PC-3 (cell line): ENCODE measurements around the gene TEPSIN.

Experiments used
- CTCF ChIP-seq: fragments of 300-600 bp; sonication (generic); conservative IDR thresholded peaks from 2 replicates; pipeline ENCODE4 v1.5.1; 2017; ENCODE audit warnings: antibody characterized with exemption, low read depth, mild to moderate bottlenecking, low read length
- EZH2 ChIP-seq: fragments of 300-600 bp; sonication (generic); IDR thresholded peaks from one replicate; pipeline ENCODE4 v1.6.1; 2017; ENCODE audit warnings: antibody characterized with exemption, mild to moderate bottlenecking, low read length; ENCODE audit not compliant: unreplicated experiment
- EZH2phosphoT487 ChIP-seq: fragments of 300-600 bp; sonication (generic); IDR thresholded peaks from 2 replicates; pipeline ENCODE4 v1.6.1; 2018; ENCODE audit warnings: mild to moderate bottlenecking, antibody characterized with exemption, low read length, borderline replicate concordance

GRCh38 chr17:81191116-81191515 is 47.7 kb downstream of the TEPSIN start:
- TF ChIP-seq CTCF (no peak), EZH2 (no peak), EZH2phosphoT487 (no peak)
